GM12872 (cell line): ENCODE data around the gene PTGES2.

Experiments
- CTCF ChIP-seq: IDR thresholded peaks from 3 replicates; pipeline ENCODE4 v1.5.1; 2011; ENCODE audit warnings: low read depth, mild to moderate bottlenecking, low read length, moderate library complexity; ENCODE audit not compliant: insufficient read depth

PTGES2 gene

GRCh38 chr9:128077847-128078503, 49.6 kb downstream of the PTGES2 start:
- TF ChIP-seq CTCF: no peak

GRCh38 chr9:128073253-128073886, 54.2 kb downstream of the PTGES2 start:
- TF ChIP-seq CTCF: no peak

GRCh38 chr9:128072144-128073021, 55.1 kb downstream of the PTGES2 start:
- TF ChIP-seq CTCF: no peak

GRCh38 chr9:128070874-128071273, 56.7 kb downstream of the PTGES2 start:
- no peak for TF ChIP-seq CTCF
